ENCODE measurements around the gene C2CD4C.

- no peak for TF ChIP-seq CTCF (IDR thresholded peaks at IDR 0.05)
- no peak for TF ChIP-seq POLR2A (IDR thresholded peaks at IDR 0.05)
Observed at GRCh38 chr19:425056-425455, 16.1 kb upstream of the C2CD4C start.

Measured in uterus (tissue), 2 donors.